A673 (cell line): ENCODE results near the gene RPL19. TPM values are rescaled to one million over a fixed set of nuclear protein-coding genes. Genes with fewer than 3 reads are reported as not detected.

Experiments
- BruUV-seq: library from RNA; stranded (reverse); fragments of 400-500 nt; replicated peaks from 2 replicates; lab custom pipeline; 2021; lab: Mats Ljungman, UMichigan
- CTCF ChIA-PET: fragments of 300-600 bp; sonication (Branson Sonifier 250); formaldehyde crosslinking; loops from one replicate; lab custom pipeline; 2022; ENCODE audit warnings: antibody characterized with exemption; lab: Charles Lee
- POLR2A ChIA-PET: fragments of 300-600 bp; sonication (Branson Sonifier 250); formaldehyde crosslinking; loops from one replicate; lab custom pipeline; 2022; ENCODE audit warnings: antibody characterized with exemption; ENCODE audit not compliant: low non-redundant PET; lab: Charles Lee
- DNase-seq: peaks from one replicate; pipeline ENCODE4 v3.0.0-alpha.2; 2015; ENCODE audit warnings: low spot score
- H3K27ac ChIP-seq: fragments of 200-600 bp; sonication (generic); 2 replicates; pipeline ENCODE4 v1.5.1; 2016; ENCODE audit warnings: mixed run types, low read depth, mild to moderate bottlenecking, mixed read lengths, antibody characterized with exemption, low read length; ENCODE audit not compliant: poor library complexity, severe bottlenecking
- H3K27me3 ChIP-seq: fragments of 200-600 bp; sonication (generic); replicated peaks from 2 replicates; pipeline ENCODE4 v1.6.1; 2017; ENCODE audit warnings: mixed run types, low read depth, mild to moderate bottlenecking, mixed read lengths, antibody characterized with exemption, low read length; ENCODE audit not compliant: insufficient read depth, poor library complexity
- H3K36me3 ChIP-seq: fragments of 200-600 bp; sonication (generic); 2 replicates; pipeline ENCODE4 v1.6.1; 2016; ENCODE audit warnings: mixed run types, mild to moderate bottlenecking, mixed read lengths, antibody characterized with exemption, low read length; ENCODE audit not compliant: insufficient read depth, poor library complexity, severe bottlenecking
- H3K4me1 ChIP-seq: fragments of 200-600 bp; sonication (generic); 2 replicates; pipeline ENCODE4 v1.6.1; 2017; ENCODE audit warnings: mixed run types, mild to moderate bottlenecking, mixed read lengths, antibody characterized with exemption, low read length; ENCODE audit not compliant: insufficient read depth, poor library complexity, severe bottlenecking
- H3K4me3 ChIP-seq: fragments of 200-600 bp; sonication (generic); 2 replicates; pipeline ENCODE4 v1.5.1; 2016; ENCODE audit warnings: low read depth, mixed run types, mild to moderate bottlenecking, mixed read lengths, low read length; ENCODE audit not compliant: poor library complexity, severe bottlenecking
- H3K9me3 ChIP-seq: fragments of 200-600 bp; sonication (generic); 2 replicates; pipeline ENCODE4 v1.6.1; 2016; ENCODE audit warnings: mixed run types, low read depth, mild to moderate bottlenecking, mixed read lengths, antibody characterized with exemption, low read length; ENCODE audit not compliant: poor library complexity, severe bottlenecking
- CTCF ChIP-seq: fragments of 300-800, 200-600 bp; sonication (generic); conservative IDR thresholded peaks from 2 replicates; pipeline ENCODE4 v1.5.1; 2017; ENCODE audit warnings: low read depth, mild to moderate bottlenecking, antibody characterized with exemption, low read length, moderate library complexity, mixed read lengths
- EZH2 ChIP-seq: fragments of 200-600 bp; sonication (generic); IDR thresholded peaks from 2 replicates; pipeline ENCODE4 v1.6.1; 2017; ENCODE audit warnings: borderline replicate concordance, low read depth, mild to moderate bottlenecking, mixed read lengths, antibody characterized with exemption, low read length; ENCODE audit not compliant: poor library complexity, severe bottlenecking
- intact Hi-C: fragments of 100-400 bp; cut with micrococcal nuclease; formaldehyde crosslinking; loops from one replicate; pipeline ENCODE4 v1.10.0; 2022; ENCODE audit not compliant: unreplicated experiment
- total RNA-seq: library from RNA; stranded (reverse); gene quantifications from 2 replicates; pipeline ENCODE4 v1.2.3, GENCODE V29; 2021

The RPL19 gene
- total RNA-seq, 1 experiment from 2014 or later, result 950 TPM

GRCh38 chr17:39229274-39229913, 29.3 kb downstream of the RPL19 start:
- Histone ChIP-seq H3K4me3 (no peak overlapping the region), H3K36me3 (no peaks in the 10 kb centered on the region), H3K27me3 (peaks cover 3% of the 10 kb centered on the region), H3K9me3 (no peaks in the 10 kb centered on the region), H3K27ac (no peak overlapping the region), H3K4me1 (peaks cover 19% of the 10 kb centered on the region)
- no peak for TF ChIP-seq CTCF
- no peak for TF ChIP-seq EZH2
- intact Hi-C loops, result no loop called here
- DNase-seq, result no peak
- no TSS peak for BruUV-seq
- ChIA-PET POLR2A (no interaction called here), CTCF (no interaction called here)

- Histone ChIP-seq H3K9me3 (no peaks in the 10 kb centered on the region), H3K4me3 (no peak overlapping the region), H3K36me3 (no peaks in the 10 kb centered on the region), H3K4me1 (peaks cover 19% of the 10 kb centered on the region), H3K27ac (no peak overlapping the region), H3K27me3 (no peaks in the 10 kb centered on the region)
- DNase-seq, result no peak
- ChIA-PET POLR2A (no interaction called here), CTCF (interaction anchor here (0.8 kb wide), 1 partner anchor 36 kb away, joined by 3 read pairs; no protein-coding TSS in a partner anchor)
- BruUV-seq, result no TSS peak
- intact Hi-C loops, result no loop called here
- TF ChIP-seq CTCF, result no peak
- no peak for TF ChIP-seq EZH2
Measured at GRCh38 chr17:39230361-39230760, 30.3 kb downstream of the RPL19 start.

GRCh38 chr17:39231091-39231561, 31.0 kb downstream of the RPL19 start:
- DNase-seq, result no peak
- no TSS peak for BruUV-seq
- no peak overlapping the region for H3K4me3 ChIP-seq

More at GRCh38 chr17:39231091-39231561, 31.0 kb downstream of the RPL19 start:
- ChIA-PET POLR2A (no interaction called here), CTCF (interaction anchor here (0.6 to 1.3 kb wide), 5 partner anchors 24 to 1124 kb away, joined by 3 to 5 read pairs (median 4); no protein-coding TSS in a partner anchor)
- intact Hi-C loops, result no loop called here
- no peaks in the 10 kb centered on the region for H3K36me3 ChIP-seq
- no peaks in the 10 kb centered on the region for H3K9me3 ChIP-seq
- H3K27me3 ChIP-seq, result no peaks in the 10 kb centered on the region
- H3K27ac ChIP-seq, result peak overlapping the region; percentile 58
- TF ChIP-seq CTCF, result no peak
- TF ChIP-seq EZH2, result no peak
- peaks cover 18% of the 10 kb centered on the region for H3K4me1 ChIP-seq
